BE2C (cell line): ENCODE data around the gene RNF213.
A peak's percentile ranks its signal among the peaks of the same experiment; 100 is the strongest.

Experiments used
- DNase-seq: peaks from one replicate; pipeline ENCODE4 v3.0.0-alpha.2; 2020
- H3K27me3 ChIP-seq: fragments of 250-450 bp; sonication (Bioruptor Pico); 2 replicates; pipeline ENCODE4 v1.5.1; 2020; ENCODE audit warnings: mild to moderate bottlenecking
- H3K36me3 ChIP-seq: fragments of 250-450 bp; sonication (Bioruptor Pico); 2 replicates; pipeline ENCODE4 v1.5.1; 2020; ENCODE audit warnings: mild to moderate bottlenecking
- H3K4me1 ChIP-seq: fragments of 250-450 bp; sonication (Bioruptor Pico); 2 replicates; pipeline ENCODE4 v1.5.1; 2020
- H3K4me3 ChIP-seq: 2 replicates; pipeline ENCODE4 v1.5.1; 2011; ENCODE audit warnings: low read depth, low read length
- H3K9me3 ChIP-seq: fragments of 250-450 bp; sonication (Bioruptor Pico); 2 replicates; pipeline ENCODE4 v1.5.1; 2020
- CTCF ChIP-seq: IDR thresholded peaks from 2 replicates; pipeline ENCODE4 v1.5.1; 2012; ENCODE audit warnings: mild to moderate bottlenecking, low read depth, low read length

The RNF213 gene

DNA sequence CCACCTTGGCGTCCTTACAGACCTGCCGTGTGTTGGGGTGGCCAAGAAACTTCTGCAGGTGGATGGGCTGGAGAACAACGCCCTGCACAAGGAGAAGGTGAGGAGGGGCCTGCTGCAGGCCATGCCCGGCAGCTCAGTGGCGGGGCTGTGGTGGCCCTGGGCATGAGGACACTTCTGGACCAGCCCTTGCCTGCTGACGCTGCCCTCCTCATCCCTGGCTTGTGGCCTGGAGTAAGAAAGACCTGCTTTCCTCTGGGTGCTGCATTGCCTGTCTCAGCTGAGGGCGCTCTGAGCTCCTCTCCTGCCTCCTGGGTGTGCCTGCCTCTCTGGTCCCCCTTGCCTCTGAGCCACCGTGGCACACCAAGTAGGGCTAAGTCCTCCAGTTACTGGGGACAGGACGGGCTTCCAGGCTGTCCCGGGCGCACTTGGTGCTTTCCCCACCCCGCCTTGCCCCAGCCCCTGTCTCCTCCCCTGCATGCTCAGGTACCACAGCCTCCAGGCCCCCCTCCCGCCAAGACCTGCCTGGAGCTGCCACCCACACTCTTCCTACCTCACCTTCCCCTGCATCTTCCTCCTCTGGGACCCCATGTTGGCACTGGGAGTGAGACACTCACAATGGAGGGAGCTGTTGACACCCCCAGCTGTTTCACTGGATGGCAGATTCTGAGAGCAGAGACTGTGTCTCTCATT lies 163.0 kb downstream of the RNF213 start:
- no peak overlapping the region for H3K4me3 ChIP-seq
- DNase-seq = no peak
- no peaks in the 10 kb centered on the region for H3K9me3 ChIP-seq
- H3K36me3 ChIP-seq = no peaks in the 10 kb centered on the region
- H3K4me1 ChIP-seq = no peaks in the 10 kb centered on the region
- H3K27me3 ChIP-seq = peaks cover 9% of the 10 kb centered on the region; the same call in 1 of the 2 replicates
- TF ChIP-seq CTCF = no peak

GRCh38 chr17:80424261-80424660 lies 163.6 kb downstream of the RNF213 start:
- Histone ChIP-seq H3K36me3 (no peaks in the 10 kb centered on the region), H3K4me1 (no peaks in the 10 kb centered on the region), H3K9me3 (no peaks in the 10 kb centered on the region), H3K4me3 (no peak overlapping the region), H3K27me3 (peaks cover 9% of the 10 kb centered on the region; the same call in 1 of the 2 replicates)
- TF ChIP-seq CTCF = no peak
- DNase-seq = no peak

GRCh38 chr17:80424878-80425765 lies 164.5 kb downstream of the RNF213 start:
- Histone ChIP-seq H3K4me1 (no peaks in the 10 kb centered on the region), H3K27me3 (peaks cover 9% of the 10 kb centered on the region; the same call in 1 of the 2 replicates)
- DNase-seq = no peak

DNA sequence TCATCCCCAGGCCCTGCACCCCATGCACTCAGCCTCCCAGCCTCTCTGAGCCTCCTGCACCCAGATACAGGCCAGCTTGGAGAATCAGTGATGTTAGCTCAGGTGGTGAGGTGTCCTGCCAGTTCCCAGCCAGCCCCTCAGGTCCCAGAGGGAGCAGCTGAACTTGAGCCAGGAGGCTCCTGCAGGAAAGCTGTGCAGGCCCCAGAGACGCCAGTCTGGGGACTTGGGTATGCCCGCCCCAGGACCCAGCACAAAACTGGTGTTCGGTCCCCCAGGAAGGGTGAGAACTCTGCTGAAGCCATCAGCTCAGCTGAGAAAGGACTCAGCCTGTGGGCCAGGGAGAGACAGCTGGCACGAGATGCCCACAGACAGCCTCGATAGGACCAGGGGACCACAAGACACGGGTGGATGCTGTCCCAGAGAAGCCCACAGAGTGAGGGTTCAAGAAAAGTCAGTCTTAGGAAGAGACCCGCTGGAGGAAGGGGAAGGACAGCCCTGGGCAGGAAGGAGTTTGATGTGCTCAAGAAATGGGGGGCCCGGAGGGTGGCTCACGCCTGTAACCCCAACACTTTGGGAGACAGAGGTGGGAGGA lies 165.3 kb downstream of the RNF213 start:
- Histone ChIP-seq H3K36me3 (no peaks in the 10 kb centered on the region), H3K9me3 (no peaks in the 10 kb centered on the region), H3K4me1 (no peaks in the 10 kb centered on the region), H3K4me3 (no peak overlapping the region), H3K27me3 (peaks cover 9% of the 10 kb centered on the region; the same call in 1 of the 2 replicates)
- no peak for TF ChIP-seq CTCF
- no peak for DNase-seq

More at GRCh38 chr17:80424878-80425765, 164.5 kb downstream of the RNF213 start:
- Histone ChIP-seq H3K36me3 (no peaks in the 10 kb centered on the region), H3K4me3 (no peak overlapping the region), H3K9me3 (no peaks in the 10 kb centered on the region)
- peak; percentile 13; the same call in 1 of the 2 replicates for TF ChIP-seq CTCF

GRCh38 chr17:80426671-80427326 lies 166.1 kb downstream of the RNF213 start:
- Histone ChIP-seq H3K36me3 (no peaks in the 10 kb centered on the region), H3K27me3 (peaks cover 6% of the 10 kb centered on the region; the same call in 1 of the 2 replicates), H3K9me3 (no peaks in the 10 kb centered on the region), H3K4me1 (no peaks in the 10 kb centered on the region), H3K4me3 (no peak overlapping the region)
- TF ChIP-seq CTCF = peak; percentile 92
- DNase-seq = peak; percentile 85
